ENCODE data around the gene CCDC150. TPM values are rescaled to one million over a fixed set of nuclear protein-coding genes. Genes with fewer than 3 reads are reported as not detected.
A peak's percentile ranks its signal among the peaks of the same experiment; 100 is the strongest.
"Not testable (repeated sequence)": the region's sequence is repeated elsewhere in the genome, so short reads cannot be mapped to it uniquely, and the experiment has no call there.

CCDC150 gene
- polyA plus RNA-seq, 10 donors = 3.8 to 7.3 (median 4.9) TPM

DNA sequence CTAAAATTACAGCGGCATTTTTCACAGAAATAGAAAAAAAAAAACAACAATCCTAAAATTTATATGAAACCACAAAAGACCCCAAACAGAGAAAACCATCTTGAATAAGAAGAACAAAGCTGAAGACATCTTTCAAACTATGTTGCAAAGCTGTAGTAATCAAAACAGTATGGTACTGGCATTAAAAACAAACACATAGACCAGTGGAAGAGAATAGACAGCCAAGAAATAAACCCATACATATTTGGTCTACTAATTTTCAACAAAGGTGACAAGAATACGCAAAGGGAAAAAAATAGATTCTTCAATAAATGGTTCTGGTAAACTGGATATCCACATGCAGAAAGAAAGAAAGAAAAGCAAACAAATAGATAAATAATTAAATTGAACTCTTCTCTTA is 9.0 kb upstream of the CCDC150 start:
- DNase-seq = no peak

DNA sequence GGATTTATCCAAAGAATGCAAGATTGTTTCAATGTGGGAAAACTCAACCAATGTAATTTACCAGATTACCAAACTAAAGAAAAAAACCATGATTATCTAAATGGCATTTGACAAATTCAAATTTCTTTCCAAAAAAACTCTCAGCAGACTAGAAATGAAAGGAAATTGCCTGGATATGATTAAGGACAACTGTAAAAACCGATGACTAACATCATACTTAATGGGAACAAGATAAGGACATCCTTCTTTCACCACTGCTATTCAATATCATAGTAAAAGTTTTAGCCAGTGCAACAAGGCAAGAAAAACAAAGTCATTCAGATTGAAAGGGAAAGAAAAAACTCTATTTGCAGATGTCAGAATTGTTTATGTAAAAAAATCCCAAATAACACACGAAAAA is 4.4 kb upstream of the CCDC150 start:
- no peak for DNase-seq

DNA sequence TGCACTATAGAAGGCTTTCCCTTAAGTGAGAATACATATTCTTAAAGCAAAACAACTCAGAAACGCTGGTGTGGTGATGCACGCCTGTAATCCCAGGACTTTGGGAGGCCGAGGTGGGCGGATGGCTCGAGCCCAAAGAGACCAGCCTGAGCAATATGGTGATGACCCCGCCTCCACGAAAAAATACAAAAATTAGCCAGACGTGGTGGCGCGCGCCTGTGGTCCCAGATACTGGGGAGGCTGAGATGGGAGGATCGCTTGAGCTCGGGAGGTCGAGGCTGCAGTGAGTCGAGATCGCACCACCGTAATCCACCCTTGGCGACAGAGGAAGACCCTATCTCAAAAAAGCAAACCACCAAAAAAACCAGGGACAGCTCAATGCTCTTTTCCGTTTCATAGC is 750 bp upstream of the CCDC150 start:
- DNase-seq = no peak

DNA sequence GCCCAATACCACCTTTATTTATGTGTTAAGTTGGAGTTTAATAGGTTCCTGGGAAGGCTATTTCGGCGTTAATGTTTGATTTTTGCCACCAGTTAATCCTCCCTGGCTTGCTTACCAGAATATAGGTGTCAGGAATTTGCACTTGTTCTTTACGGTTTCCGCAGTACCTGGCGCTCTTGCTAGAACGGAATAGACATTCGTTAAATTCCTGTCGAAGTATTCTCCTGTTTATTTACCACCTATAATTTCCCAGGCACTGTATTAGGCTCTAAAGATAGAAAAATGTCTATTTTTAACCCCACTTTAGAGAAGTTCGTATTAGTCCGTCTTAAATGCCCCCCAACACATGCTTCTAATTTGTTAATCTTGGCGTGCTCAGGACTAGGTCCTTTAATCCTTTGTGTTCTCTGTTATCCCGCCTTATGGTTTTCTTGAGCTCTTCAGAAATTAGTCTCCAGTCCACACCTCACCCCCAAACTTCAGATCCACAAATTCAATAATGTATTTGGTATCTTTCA is 575 bp downstream of the CCDC150 start:
- DNase-seq = peak in 1 of 3 donors; percentile 5

DNA sequence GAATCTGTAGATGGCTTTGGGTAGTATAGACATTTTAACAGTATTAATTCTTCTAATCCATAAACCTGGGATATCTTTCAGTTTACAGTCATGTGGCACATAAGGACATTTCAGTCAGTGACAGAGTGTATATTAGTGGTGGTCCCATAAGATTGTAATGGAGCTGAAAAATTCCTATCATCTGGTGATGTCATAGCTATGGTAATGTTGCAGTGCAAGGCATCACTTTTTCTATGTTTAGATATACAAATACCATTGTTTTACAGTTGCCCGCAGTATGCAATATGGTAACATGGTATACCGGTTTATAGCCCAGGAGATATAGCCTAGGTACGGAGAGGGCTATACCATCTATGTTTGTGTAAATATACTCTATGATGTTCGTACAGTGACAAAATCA is 9.7 kb downstream of the CCDC150 start:
- no peak for DNase-seq

DNA sequence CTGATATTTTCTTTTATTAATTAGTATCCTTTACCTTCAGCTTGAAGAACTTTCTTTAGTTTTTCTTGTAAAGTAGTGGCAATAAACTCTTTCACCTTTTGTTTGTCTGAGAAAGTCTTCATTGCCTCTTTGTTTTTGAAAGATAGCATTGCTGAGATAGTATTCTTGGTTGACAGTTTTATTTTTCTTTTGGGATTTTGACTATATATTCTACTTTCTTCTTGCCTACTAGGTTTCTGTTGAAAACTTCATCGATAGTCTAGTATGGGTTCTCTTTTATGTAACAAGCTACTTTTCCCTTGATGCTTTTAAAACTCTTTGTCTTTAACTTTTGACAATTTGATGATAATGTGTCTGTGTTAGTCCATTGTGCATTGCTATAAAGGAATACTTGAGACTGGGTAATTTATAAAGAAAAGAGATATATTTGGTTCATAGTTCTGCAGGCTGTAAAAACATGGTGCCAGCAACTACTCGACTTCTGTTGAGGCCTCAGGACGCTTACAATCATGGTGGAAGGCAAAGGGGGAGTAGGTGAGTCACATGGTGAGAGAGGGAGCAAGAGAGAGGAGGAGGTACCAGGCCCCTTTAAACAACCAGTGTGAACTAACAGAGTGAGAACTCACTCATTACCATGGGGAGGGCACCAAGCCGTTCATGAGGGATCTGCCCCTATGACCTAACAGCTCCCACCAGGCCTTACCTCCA is 12.0 kb downstream of the CCDC150 start:
- no peak for DNase-seq

DNA sequence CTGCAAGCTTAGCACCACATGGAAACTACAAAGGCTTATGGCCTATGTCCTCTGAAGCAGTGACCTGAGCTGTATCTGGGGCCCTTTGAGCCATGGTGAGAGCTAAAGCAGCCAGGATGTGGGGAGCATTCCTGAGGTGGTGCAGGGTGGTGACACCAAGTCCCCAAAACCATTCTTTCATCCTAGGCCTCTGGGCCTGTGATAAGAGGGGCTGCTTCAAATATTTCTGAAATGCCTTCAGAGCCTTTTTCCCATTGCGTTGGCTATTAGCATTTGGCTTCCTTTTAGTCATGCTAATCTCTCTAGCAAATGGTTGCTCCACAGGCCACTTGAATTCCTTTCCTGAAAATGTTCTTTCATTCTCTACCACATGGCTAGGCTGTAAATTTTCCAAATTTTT is 13.4 kb downstream of the CCDC150 start:
- no peak for DNase-seq

DNA sequence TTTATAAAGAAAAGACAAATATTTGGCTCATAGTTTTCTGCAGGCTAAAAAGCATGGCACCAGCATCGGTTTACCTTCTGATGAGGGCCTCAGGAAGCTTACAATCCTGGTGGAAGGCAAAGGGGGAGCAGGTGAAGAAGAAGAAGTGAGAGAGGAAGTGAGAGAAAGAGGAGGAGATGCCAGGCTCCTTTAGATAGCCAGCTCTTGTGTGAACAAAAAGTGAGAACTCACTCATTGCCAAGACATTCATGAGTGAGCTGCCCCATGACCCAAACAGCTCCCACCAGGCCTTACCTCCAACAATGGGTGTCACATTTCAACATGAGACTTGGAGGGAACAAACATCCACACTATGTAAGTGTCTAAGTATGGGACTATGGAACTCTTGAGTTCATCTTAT is 14.3 kb downstream of the CCDC150 start:
- no peak for DNase-seq

DNA sequence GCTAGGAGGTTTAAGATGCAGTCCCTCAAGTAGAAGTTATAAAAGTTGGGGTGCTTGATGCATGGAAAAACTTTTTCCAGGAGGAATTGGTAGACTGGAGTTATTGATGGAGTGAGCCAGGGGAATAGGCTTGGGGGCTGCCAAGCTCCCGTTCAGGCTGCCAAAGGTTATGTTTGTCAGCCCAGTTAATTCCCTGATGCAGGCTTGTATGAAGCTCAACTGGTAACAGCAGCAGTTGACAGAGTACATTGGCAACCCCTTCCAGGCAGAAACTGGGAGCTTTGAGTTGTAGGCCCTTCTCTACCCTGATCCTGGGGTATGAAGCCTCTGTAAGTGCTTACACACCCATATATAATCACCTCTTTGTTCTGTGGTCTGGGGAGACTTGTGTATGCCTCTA is 16.2 kb downstream of the CCDC150 start:
- DNase-seq = peak in 1 of 3 donors; percentile 3

DNA sequence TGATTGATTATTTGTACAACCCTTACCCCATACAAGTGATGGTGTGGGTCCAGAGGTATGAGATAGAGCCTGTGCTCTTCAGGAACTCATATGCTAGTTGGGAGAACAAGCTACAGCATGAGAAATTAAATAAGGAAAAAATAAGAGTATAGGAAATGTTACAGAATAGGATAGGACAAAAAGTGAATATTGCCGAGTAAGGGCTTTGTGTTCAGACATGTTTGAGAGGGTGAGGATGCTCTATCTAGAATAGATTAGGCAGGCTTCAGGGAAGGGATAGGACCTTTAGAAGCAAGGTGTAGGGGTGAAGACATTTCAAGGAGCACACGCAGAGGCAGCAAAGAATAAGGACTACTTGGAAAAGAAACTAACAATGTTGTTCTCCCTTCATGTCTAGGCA is 17.8 kb downstream of the CCDC150 start:
- DNase-seq = no peak

DNA sequence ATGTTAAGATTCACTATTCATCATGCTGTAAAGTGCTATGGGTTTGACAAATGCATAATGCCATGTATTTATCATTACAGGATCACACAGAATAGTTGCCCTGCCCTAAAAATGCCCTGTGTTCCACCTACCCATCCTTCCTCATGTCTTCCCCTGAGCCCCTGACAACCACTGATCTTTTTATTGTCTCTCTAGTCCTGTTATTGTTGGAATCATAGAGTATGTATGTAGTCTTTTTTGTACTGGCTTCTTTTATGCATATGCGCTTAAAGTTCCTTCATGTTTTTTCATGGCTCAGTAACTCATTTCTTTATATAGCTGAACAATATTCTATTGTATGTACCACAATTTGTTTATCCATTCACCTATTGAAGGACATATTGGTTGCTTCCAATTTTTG is 20.3 kb downstream of the CCDC150 start:
- no peak for DNase-seq

DNA sequence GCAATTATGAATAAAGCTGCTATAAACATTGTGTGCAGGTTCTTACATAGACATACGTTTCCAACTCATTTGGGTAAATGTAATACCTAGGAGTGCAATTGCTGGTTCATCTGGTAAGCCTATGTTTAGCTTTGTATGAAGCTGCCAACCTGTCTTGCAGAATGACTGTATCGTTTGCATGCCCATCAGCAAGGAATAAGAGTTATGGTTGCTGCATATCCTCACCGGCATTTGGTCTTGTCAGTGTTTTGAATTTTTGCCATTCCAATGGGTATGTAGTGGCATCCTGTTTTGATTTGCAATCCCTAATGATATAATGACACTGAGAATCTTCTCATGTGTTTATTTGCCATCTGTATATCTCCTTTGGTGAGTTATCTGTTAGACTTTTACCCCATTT is 20.7 kb downstream of the CCDC150 start:
- peak in 1 of 3 donors; percentile 21 for DNase-seq

DNA sequence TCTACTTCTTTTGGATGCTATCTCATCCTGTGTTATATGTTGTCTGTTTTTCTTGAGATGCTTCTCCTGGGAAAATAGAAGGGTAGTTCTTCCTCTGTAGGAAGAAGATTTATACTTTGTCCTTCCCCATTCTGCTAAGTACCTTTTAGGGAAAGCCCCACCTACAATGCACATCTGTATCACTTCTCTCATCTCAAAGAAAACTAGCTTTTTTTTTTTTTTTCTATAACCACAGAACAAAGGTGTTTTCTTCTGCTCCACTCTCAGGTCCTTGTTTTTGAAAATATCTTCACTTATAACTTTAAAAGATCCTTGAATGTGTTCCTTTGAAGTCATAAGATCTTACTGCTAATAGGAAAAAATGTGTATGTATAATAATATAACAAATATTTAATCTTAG is 30.8 kb downstream of the CCDC150 start:
- no peak for DNase-seq

DNA sequence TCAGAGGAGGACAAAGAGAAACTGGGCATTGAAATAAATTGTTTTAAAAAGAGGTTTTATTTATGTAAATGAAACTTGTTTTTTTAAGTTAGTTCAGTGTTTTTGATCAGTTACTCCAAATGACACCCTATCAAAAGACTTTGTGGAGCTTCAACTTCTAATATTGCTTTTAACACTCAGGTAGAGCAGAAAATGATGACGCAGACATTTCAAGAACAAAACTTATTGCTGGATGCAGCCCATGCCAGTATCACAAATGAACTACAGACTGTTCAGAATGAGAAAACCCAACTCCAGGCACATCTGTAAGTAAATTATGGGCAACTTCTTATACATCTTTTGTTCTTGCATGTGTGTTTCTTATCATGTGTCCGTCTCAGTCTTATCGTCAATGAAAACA is 36.4 kb downstream of the CCDC150 start:
- DNase-seq = no peak

DNA sequence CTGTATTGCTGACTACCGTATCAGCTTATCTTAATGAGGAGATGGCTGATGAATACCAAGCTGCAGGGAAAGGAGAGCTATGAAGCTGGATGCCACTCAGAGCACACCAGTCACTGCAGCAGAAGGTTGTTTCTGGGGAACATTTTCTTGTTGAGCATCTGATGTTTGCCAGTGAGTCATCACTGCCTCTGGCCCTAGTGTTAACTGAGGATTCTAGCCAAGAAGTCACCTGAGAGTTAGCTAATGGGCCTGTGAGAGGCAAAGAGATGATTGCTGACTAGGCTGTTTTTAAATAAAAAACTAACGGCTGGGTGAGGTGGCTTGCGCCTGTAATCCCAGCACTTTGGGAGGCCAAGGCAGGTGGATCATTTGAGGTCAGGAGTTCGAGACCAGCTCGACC is 37.9 kb downstream of the CCDC150 start:
- DNase-seq = no peak

DNA sequence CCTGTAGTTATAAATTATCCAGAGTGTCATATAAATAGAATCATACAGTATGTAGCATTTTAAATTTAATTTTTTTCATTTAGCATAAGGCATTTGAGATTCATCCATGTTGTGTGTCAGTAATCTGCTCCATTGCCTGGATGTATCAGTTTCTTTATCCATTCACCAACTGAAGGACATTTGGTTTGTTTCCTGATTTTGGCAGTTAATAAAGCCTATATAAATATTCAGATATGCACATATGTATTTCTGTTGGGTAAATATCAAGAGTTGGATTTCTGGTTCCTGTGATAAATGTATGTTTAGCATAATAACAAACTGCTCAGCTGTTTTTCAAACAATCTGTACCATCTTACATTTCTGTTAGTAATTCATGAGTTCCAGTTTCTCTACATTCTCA is 39.9 kb downstream of the CCDC150 start:
- DNase-seq = no peak

DNA sequence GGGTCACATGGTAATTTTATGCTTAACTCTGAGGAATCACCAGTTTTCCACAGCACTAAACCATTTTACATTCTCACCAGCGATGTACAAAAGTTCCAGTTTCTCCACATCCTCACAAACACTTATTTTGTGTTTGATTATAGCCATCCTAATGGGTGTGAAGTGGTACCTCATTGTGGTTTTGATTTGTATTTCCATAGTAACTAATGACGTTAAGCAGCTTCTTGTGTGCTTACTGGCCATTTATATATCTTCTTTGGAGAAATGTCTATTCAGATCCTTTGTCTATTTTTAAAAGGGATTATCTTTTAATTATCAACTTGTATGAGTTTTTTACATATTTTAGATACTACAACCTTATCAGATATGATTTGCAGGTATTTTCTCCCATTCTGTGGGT is 42.0 kb downstream of the CCDC150 start:
- DNase-seq = no peak

DNA sequence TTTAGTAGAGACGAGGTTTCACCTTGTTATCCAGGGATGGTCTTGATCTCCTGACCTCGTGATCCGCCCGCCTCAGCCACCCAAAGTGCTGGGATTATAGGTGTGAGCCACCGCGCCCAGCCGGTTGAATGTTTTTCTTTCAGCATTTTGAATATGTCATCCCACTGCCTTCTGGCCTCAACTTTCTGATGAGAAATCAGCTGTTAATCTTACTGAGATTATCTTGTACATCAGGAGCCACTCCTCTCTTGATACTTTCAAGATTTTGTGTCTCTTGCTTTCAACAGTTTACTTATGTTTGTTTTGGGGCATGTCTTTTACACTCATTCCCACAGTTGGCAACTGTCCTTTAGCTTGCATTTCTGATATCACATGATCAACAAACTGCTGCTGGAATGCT is 46.3 kb downstream of the CCDC150 start:
- no peak for DNase-seq

DNA sequence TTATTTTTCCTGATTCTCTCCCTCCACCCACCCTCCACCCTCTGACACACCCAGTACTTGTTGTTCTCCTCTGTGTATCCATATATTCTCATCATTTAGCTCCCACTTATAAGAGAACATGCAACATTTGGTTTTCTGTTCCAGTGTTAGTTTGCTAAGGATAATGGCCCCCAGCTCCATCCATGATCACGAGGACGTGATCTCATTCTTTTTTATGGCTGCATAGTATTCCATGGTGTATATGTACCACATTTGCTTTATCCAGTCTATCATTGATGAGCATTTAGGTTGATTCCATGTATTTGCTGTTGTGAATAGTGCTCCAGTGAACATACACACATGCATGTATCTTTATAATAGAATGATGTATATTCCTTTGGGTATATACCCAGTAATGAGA is 47.2 kb downstream of the CCDC150 start:
- DNase-seq = not testable (repeated sequence)

DNA sequence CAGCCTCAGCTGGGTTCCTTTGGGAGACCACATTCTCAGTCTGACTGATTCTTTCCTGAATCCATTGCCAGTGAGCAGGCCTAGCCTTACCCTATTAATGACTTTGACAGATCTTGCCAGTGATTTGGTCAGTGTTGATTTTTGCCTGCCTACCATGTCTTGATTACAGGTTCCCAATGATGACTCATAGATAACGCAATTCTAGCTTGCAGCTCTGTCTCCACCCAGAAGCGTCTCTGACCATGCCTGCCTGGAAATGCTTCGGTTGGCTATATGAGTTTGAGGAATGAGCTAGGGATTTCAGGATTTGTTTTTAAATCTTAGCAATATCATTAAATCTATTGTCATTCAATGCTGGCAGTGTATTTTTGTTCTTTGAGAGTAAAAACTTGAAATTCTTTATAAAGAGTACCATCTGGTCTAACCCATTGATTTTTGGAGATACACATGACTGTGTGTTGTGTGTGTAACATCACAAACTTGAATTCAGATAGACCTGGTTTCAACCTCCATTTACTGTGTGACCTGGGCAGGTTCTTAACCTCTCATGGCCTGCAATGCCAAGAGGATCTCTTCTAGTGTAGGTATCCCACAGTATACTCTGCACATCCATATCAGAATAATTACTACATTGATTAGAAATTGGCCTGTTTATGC is 57.0 kb downstream of the CCDC150 start:
- peak; percentile 17 to 49 (median 22) for DNase-seq

DNA sequence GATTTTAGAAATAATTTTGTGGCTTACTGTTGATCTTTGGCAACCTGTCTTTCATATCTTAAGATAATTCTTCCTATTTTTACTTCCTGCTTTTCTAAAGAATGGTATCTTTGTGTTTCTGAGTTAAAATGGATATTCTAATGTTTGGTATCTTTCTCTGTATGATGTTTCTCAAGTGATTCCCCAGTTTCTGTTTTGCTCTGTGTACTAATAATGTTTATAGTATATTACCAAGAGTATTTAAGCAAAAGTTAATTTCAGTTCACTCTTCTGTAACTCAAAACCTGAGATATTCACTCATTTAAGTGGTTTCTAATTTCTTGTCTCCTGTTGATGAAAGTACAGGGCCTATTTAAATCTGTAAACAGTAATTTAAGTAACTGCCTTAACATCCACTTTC is 58.3 kb downstream of the CCDC150 start:
- no peak for DNase-seq

DNA sequence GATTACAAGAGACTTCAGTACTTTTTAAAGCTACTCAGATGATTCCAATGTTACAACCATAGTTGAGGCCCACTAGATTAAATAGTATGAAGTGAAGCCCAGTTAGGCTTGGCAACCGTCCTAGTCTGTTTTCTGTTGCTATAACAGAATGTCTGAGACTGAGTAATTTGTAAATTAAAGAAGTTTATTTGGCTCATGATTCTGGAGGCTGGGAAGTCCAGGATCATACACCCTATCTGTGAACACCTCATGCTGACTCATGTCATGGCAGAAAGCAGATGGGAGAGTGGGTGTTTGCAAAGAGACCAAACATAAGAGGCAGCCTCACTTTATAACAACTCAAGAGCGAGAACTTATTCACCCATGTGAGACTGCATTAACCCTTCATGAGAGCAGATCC is 63.1 kb downstream of the CCDC150 start:
- peak in 2 of 3 donors; percentile 17 to 33 for DNase-seq

DNA sequence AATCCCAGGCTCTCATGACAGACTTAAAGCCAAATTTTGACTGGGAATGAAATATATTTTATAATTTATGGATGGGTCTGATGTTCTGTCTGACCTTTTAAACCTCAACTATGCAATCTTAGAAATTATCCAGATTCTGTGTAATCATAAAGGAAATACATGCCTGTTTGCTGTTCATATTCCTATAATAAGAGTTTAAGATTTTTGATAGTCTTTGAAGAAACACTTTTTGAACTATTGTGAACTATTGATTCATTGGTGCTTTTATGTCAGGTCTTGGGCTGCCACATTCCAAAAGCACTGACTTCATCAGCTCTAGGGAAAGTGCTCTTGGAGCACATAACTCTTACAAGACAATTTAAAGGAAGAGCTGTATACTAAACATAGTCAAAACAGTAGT is 64.2 kb downstream of the CCDC150 start:
- peak; percentile 25 to 60 (median 41) for DNase-seq

DNA sequence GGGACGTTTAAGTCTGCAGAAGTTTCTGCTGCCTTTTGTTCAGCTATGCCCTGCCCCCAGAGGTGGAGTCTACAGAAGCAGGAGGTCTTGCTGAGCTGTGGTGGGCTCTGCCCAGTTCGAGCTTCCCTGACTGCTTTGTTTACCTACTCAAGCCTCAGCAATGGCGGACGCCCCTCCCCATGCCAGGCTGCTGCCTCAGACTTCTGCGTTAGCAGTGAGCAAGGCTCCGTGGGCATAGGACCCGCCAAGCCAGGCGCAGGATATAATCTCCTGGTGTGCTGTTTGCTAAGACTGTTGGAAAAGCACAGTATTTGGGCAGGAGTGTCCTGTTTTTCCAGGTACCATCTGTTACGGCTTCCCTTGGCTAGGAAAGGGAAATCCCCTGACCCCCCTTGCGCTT is 70.5 kb downstream of the CCDC150 start:
- DNase-seq = not testable (repeated sequence)

All from muscle of back (tissue), 11 donors.